GM19238 (cell line): ENCODE data around the gene SCNM1.

ENCODE experiments used
- DNase-seq: peaks from one replicate; pipeline ENCODE4 v3.0.0; 2011; ENCODE audit warnings: low spot score; ENCODE audit not compliant: insufficient read length

SCNM1 gene

GRCh38 chr1:151165738-151166504 is at the start of gene SCNM1, which contains the start of gene LYSMD1:
TSS of gene SCNM1 (plus strand) at chr1:151166144. CDS start at chr1:151166153, 9 bp downstream.
TSS of gene LYSMD1 (minus strand) at chr1:151165902. CDS start at chr1:151165258, 644 bp downstream.
- DNase-seq: peak; percentile 91

- DNase-seq: no peak
These were observed 41.1 kb upstream of the SCNM1 start for GRCh38 chr1:151124763-151125403.

GRCh38 chr1:151128800-151129199 is 37.1 kb upstream of the SCNM1 start:
- no peak for DNase-seq

GRCh38 chr1:151130987-151131586 is 34.9 kb upstream of the SCNM1 start:
- DNase-seq: peak; percentile 95

- no peak for DNase-seq
These were observed 34.1 kb upstream of the SCNM1 start for GRCh38 chr1:151131701-151132334.

- DNase-seq: no peak
These were observed 33.5 kb upstream of the SCNM1 start for GRCh38 chr1:151132335-151133017.

GRCh38 chr1:151133018-151133806 is 32.7 kb upstream of the SCNM1 start:
- DNase-seq: no peak

- no peak for DNase-seq
These were observed 31.5 kb upstream of the SCNM1 start for GRCh38 chr1:151134396-151134795.

- no peak for DNase-seq
These were observed 31.0 kb upstream of the SCNM1 start for GRCh38 chr1:151134991-151135390.

GRCh38 chr1:151135433-151136385 is 30.2 kb upstream of the SCNM1 start:
- DNase-seq: no peak

- DNase-seq: no peak
These were observed 28.2 kb upstream of the SCNM1 start for GRCh38 chr1:151137789-151138188.

- DNase-seq: no peak
These were observed 23.4 kb upstream of the SCNM1 start for GRCh38 chr1:151142411-151143056.

- no peak for DNase-seq
These were observed 22.9 kb upstream of the SCNM1 start for GRCh38 chr1:151143057-151143435.

- no peak for DNase-seq
These were observed 22.0 kb upstream of the SCNM1 start for GRCh38 chr1:151143986-151144385.

GRCh38 chr1:151144474-151145303 is 21.3 kb upstream of the SCNM1 start:
- no peak for DNase-seq

- DNase-seq: no peak
These were observed 20.5 kb upstream of the SCNM1 start for GRCh38 chr1:151145304-151146071.

GRCh38 chr1:151146072-151146411 is 19.9 kb upstream of the SCNM1 start:
- DNase-seq: no peak
